Activated CD8-positive, alpha-beta memory T cell treated with anti-CD3 and anti-CD28 coated beads for 48 hours (primary cell): ENCODE data around the gene THAP11.
"Not testable (repeated sequence)": the region's sequence is repeated elsewhere in the genome, so short reads cannot be mapped to it uniquely, and the experiment has no call there.

ENCODE experiments used
- DNase-seq, 3 experiments: peaks; one replicate each; pipeline ENCODE4 v3.0.0-alpha.2; 2020; ENCODE audit warnings: low read depth in 2 of 3, low spot score in 2 of 3

Gene THAP11

DNA sequence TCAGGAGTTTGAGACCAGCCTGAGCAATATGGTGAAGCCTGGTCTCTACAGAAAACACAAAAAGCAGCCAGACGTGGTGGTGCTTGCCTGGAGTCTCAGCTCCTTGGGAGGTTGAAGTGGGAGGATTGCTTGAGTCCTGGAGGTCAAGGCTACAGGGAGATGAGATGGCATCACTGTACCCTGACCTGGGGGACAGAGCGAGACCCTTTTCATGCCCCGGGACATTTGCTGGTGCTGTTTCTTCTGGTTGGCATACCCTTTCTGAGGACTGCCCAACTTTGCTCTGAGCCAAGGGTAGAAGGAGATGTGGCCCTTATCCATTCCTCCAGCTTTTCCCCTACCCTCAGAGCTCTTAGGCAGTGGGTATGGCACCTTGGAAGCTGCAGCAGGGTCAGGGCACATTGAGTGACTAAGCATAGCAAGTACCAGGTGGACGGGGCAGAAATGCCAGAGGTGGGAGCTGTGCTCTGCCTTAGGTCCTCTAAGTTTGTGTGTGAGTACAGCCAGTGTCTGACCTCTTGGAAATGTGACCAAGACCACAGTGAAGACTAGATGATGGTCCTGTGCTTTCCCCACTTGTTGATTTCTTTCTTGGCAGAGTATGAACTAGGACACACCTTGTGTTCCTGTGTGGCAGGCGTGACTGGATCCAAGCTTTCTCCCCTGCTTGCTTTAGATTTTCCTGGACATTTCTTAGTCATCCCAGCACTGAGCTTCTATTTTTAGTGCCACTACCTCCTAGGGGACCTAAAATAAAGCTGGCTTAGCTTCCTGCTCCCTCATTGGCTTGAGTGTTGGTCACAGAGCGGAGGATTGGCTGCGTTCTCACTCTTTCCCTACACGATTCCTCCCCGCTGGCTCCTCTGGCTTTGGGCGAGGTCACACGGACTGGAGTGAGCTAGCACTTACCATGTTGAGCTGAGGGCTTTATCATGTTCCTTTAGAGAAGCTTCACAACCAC is 20.8 kb downstream of the THAP11 start:
- DNase-seq = no peak

DNA sequence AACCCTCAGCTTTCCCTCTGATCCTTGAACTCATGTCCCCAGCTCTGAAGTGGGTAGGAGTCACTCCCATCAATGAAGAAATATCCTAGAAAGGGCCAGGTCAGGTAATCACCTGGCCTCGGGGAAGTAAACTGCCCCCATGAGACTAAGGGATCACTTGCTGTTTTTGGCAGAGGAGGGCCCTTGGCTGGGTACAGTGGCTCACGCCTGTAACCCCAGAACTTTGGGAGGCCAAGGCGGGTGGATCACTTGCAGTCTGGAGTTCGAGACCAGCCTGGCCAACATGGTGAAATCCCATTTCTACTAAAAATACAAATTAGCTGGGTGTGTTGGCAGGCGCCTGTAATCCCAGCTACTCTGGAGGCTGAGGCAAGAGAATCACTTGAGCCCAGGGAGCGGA is 21.9 kb downstream of the THAP11 start:
- DNase-seq = not testable (repeated sequence)

DNA sequence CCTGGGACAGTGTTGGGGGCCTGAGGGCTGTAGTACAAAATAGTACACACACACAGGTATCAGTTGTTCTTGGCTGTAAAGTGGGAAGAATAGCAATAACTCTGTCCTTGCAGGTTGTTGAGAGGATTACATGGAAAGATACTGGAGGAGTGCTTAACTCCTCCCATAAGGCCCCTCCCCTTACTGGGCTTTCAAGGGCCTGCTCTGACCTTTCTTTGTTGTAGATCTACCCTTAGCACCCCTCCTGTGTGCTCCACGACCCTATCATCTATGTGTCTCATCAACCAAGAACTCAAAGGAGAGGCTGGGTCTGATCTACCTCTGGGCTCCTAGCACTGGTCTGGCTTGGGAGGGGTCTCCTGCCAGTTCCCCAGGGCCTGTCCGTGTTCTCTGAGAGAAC is 22.5 kb downstream of the THAP11 start:
- no peak for DNase-seq

DNA sequence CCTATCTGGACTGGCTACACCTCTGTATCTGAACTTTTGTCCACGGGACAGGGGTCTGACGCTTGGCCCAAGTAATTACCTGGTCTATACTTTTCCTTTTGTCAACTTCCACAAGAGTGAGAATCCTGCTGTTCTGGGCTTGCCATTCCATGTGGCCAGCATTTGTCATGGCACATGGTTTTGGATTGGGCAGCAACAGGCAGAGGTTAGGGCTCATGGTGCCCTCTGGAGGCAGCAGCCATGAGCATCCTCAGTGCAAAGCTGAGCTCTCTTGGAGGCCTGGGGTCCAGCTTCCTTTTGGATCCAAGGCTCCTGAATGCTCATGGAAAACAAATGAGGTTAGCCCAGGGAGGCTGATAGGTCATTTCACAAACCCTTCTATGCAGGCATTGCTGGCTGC is 23.2 kb downstream of the THAP11 start:
- DNase-seq = no peak

DNA sequence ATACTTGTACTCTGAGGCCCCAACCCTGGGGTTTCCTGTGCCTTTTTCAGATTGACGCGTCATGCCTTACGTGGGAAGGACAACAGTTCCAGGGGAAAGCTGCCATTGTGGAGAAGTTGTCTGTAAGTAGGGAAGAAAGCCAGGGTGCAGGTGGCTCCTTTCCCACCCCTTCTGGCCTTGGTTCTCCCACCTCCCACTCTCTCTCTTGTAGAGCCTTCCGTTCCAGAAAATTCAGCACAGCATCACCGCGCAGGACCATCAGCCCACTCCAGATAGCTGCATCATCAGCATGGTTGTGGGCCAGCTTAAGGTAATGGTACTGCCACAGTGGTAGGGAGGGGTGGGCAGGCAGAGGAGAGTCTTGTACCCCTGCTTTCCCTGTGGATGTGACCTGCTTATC is 26.2 kb downstream of the THAP11 start:
- no peak for DNase-seq

DNA sequence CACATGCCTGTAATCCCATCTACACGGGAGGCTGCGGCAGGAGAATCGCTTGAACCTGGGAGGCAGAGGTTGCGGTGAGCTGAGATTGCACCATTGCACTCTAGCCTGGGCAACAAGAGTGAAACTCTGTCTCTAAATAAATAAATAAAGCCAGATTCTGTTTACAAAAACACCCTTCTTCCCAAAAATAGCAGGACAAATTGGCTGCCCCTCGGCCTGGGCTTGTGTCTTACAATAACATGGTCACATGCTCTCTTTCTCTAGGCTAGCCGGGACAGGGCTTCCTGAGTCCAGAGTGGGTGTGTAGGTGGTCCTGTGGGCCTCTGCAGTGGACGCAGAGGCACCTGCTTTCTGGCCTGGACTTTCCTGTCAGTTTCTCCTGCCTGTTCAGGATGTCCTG is 27.5 kb downstream of the THAP11 start:
- DNase-seq = no peak

DNA sequence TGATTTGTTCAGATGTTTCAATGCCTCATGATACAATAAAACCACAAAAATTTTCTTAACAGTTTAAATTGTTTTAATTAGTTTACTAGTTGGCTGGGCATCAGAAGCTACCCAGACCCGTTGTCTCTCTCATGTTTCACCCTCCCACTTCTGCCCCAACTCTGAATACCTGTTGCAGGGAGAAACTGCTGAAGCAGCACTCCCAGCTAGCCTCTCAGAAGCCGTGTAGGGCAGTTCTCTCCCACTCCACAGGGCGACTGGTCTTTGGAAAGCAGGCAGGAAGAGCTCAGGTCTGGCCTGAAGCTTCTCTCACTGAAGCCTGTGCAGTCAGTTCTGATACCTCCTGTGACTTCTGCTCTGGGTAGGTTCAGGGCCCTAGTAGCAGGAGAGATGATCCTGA is 29.1 kb downstream of the THAP11 start:
- no peak for DNase-seq

DNA sequence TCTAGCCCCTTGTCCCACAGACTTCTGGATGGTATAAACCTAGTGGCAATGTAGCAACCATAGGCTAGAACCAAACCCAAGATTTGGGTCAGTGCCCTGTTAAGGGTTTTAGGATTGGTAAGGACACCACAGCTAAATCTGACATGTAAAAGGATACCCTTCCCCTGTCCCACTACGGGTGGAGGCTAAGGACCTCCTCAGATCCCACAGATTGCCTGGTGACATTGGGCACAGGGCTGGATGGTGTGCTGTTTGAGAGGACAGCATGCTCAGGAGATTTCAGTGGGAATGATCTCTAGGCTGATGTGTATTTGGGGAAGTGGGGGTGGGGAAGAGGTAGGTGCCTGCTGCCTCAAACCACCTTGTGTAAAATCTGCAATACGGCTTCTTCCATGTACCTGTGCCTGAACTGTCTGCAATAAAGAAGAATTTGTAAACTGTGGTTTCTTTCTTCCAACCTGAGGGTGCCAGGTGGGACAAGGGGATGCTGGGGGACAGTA is 30.1 kb downstream of the THAP11 start:
- DNase-seq = no peak

DNA sequence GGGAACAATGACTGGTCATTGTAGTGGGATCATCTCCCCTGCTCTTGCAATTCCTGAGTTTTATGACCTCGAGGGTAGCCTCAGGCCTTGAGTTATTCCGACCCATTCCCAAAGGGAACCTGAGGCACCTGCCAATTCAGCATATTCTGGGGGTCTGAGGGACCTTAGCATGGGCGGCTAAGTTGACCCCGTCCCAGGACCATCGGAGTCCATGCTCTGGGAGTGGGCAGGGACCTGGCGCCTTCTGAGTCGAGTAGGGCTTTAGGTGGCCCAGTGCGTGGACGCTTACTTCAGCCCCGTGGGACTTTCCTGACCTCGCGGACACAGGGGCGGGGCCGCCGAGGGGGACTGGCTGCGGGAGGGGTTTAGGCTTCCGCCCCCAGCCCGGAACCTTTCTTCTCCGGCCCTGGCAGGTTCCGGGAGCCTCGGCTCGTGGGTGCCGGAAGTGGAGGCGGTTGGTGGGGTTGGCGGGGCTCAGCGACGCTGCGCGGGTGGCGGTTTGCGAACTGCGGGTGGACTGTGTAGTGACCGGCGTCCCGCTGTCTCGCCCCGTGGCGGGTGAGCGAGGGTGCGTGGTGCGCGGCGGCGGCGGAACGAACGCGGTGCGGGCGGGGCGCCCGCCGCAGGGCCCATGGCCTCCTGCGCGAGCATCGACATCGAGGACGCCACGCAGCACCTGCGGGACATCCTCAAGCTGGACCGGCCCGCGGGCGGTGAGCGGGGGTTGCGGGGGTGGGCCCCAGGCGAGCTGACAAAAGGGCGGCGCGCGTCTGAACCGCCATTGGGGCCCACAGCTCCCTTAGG is 30.7 kb downstream of the THAP11 start, which contains the start of gene EDC4:
EDC4 (plus strand) TSS at position 422 of the 804 bp plus-strand sequence; CDS start at position 632, 210 bp downstream.
- DNase-seq = peak; percentile 78 to 91 (median 84)

DNA sequence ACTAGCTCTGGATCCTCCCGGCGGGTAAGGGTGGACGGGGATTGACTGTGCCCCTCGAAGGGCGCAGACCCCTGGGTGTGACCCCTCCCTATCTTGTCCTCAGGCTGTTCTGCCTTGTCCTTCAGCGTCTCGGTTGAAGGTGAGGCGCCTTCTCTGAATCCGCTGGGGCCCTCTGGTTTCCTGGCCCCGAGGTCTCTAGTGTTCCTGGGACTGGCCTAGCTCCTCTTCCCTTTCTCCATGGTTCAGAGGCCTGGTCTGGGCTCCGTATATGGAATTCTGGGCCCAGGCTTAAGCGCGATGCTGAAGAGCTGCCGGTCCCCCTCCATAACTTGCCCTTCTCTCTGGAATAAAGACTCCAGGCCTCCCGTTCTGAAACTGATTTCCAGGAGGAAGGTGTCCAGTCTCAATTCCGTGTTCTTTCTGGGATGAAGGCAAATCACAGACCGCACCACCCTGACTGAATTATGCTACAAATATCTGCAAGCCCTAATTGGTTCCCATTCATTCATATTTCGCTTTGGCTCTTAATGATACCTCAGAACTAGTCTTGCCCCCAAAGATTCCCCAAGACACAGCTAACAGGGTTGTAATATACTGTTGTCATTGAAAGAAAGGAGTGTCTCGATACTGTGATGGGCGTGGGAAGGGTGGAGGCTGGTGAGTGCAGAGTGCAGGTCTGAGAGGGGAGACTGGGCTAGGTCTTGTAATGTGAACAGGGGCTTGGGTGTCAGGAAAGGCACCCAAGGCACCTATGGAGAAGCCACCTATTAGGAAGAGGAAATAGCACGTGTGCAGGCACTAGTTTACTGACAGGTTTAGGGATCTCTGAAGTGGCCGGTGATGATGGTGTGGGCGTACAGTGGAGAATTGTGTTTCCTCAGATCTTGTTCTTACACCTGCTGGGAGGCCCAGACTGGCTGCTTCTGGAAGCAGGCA is 31.6 kb downstream of the THAP11 start:
- DNase-seq = no peak

DNA sequence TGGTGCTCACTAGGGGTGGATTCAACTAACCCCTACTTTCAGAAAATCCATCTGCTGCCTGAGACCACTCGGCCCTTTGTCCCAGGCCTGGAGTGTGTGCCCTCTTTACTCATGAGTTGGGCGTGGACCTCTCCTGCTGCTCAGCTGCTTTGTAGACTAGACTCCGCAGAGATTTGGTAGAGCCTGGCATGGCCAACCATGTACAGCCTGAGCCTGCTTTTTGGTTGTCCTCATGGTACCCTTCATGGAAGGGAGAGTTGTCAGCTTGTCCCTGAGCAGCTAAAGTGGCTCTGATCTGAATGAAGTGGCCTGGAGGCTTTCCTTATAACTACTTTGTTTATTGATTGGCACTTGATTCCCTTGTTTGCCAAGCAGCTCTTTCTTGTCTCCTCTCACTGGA is 32.3 kb downstream of the THAP11 start:
- DNase-seq = no peak

DNA sequence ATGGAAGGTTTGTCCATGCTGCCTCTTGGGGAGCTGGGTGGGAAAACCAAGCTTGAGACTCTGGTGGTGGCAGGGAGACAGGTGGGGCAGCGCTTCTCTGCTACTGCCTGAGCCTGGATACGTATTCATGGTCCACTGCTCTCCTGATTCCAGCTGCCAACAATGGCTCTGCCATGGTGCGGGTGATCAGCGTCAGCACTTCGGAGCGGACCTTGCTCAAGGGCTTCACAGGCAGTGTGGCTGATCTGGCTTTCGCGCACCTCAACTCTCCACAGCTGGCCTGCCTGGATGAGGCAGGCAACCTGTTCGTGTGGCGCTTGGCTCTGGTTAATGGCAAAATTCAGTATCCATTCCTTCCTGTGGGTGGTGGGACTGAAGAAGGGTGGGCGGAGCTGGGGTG is 34.9 kb downstream of the THAP11 start:
- DNase-seq = no peak

DNA sequence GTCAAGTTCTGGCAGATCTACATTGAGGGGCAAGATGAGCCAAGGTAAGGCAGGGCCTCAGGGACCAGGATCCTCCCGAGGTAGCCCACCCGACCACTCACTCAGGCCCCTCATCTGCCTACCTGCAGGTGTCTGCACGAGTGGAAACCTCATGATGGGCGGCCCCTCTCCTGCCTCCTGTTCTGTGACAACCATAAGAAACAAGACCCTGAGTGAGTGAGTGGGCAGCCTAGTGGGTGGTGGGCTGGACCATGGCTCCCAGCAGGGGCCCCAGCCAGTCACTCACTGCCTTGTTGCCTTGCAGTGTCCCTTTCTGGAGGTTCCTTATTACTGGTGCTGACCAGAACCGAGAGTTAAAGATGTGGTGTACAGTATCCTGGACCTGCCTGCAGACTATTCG is 36.1 kb downstream of the THAP11 start:
- no peak for DNase-seq

DNA sequence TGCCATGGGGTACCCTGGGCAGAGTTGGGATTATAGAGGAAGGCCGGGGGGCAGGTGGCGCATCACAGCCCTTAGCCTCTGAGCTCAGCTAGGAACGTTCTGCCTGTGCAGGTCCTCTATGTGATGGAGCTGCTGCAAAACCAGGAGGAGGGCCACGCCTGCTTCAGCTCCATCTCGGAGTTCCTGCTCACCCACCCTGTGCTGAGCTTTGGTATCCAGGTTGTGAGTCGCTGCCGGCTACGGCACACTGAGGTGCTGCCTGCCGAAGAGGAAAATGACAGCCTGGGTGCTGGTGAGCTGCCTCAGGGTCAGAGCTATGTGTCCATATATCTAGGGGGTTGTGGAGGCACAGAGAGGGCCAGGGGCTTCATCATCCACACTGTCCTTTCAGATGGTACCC is 36.7 kb downstream of the THAP11 start:
- DNase-seq = no peak

DNA sequence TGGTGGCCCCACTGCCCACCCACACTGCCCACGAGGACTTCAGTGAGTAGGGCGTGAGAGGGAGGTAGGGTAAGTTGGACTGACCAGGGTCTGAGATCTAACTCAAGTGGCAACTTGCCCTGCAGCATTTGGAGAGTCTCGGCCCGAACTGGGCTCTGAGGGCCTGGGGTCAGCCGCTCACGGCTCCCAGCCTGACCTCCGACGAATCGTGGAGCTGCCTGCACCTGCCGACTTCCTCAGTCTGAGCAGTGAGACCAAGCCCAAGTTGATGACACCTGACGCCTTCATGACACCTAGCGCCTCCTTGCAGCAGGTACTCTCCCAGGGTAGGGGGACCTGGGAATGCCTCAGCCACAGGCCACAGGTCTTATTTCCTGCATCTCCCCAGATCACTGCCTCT is 37.3 kb downstream of the THAP11 start:
- DNase-seq = no peak

DNA sequence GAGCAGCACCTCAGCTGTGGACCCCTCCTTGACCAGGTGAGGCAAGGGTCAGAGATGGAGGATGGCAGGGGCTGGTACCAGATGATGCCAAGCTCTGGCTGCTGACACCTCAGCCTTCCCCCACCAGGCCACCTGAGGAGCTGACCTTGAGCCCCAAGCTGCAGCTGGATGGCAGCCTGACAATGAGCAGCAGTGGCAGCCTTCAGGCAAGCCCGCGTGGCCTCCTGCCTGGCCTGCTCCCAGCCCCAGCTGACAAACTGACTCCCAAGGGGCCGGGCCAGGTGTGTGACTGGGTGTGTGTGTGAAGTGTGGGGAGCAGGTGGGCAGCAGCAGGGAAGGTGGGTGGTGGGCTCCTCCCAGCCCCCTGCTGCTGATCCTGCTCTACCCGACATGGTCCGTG is 37.8 kb downstream of the THAP11 start:
- DNase-seq = no peak

DNA sequence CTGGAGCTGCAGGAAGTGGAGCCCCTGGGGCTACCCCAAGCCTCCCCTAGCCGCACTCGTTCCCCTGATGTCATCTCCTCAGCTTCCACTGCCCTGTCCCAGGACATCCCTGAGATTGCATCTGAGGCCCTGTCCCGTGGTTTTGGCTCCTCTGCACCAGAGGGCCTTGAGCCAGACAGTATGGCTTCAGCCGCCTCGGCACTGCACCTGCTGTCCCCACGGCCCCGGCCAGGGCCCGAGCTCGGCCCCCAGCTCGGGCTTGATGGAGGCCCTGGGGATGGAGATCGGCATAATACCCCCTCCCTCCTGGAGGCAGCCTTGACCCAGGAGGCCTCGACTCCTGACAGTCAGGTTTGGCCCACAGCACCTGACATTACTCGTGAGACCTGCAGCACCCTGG is 38.5 kb downstream of the THAP11 start:
- DNase-seq = no peak

DNA sequence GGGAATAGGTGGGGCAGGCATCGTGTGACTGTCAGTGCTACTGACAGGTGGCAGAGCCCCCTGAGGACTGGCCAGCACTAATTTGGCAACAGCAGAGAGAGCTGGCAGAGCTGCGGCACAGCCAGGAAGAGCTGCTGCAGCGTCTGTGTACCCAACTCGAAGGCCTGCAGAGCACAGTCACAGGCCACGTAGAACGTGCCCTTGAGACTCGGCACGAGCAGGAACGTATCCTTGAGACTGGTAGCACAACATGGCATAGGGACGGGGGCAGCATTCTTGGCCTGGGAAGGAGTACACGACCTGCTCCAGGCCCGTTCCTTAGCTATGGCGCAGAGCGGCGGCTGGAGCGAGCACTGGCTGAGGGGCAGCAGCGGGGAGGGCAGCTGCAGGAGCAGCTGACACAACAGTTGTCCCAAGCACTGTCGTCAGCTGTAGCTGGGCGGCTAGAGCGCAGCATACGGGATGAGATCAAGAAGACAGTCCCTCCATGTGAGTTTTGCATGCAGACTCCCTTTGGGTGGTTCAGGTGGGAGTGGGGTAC is 39.6 kb downstream of the THAP11 start:
- no peak for DNase-seq

DNA sequence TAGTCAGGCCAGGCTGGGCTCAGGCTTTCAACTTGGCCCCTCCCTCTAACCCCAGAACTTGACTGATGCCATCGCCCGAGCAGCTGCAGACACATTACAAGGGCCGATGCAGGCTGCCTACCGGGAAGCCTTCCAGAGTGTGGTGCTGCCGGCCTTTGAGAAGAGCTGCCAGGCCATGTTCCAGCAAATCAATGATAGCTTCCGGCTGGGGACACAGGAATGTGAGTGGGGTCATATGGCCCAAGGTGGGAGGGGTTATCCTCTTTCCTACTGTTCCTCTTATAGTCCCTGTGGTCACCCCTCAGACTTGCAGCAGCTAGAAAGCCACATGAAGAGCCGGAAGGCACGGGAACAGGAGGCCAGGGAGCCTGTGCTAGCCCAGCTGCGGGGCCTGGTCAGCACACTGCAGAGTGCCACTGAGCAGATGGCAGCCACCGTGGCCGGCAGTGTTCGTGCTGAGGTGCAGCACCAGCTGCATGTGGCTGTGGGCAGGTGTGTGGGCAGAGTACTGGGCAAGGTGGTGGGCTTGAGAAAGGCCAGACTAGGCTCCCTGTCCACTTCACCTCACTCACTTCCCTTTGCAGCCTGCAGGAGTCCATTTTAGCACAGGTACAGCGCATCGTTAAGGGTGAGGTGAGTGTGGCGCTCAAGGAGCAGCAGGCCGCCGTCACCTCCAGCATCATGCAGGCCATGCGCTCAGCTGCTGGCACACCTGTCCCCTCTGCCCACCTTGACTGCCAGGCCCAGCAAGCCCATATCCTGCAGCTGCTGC is 40.4 kb downstream of the THAP11 start:
- no peak for DNase-seq
